ENCODE measurements around the gene BMS1. TPM values are rescaled to one million over a fixed set of nuclear protein-coding genes. Genes with fewer than 3 reads are reported as not detected.

Gene BMS1
- total and polyA plus RNA-seq, 2 of the 4 experiments (the other 2 are of a cell fraction): 7.5 to 22.9 TPM

DNA sequence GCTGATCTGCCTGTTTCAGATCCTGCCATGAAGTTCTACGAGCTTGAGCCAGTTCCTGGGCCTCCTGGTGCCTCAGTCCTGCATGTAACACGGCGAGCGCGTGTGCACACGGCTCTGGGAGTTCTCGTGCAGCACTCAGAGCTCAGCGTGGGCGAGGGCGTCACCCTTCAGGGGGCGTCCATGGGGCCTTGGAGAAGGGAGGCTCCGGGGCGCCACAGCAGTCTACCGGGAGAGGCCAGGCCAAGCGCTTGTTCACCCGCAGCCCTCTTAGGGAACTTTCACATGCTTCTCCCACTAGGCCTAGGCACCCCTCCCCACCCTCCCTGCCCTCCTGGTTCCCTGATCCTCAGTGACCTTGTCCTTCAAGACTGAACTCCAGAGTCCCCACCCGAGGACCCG is 83.1 kb downstream of the BMS1 start:
- Histone ChIP-seq H2AK5ac (ENCODE audit: low read depth, low read length) (no peak overlapping the region), H3K9ac (ENCODE audit: low read depth, low read length) (no peak overlapping the region), H4K5ac (ENCODE audit: low read depth, low read length) (no peak overlapping the region), H3K4me1 (ENCODE audit: control insufficient read depth, insufficient read depth, low read length) (no peaks in the 10 kb centered on the region), H4K20me1 (ENCODE audit: insufficient read depth, low read length) (no peaks in the 10 kb centered on the region), H4K91ac (ENCODE audit: insufficient read depth, low read depth, low read length) (no peak overlapping the region), H2AFZ (replicated peaks; ENCODE audit: low read length, poor library complexity) (no peak overlapping the region), H3K14ac (replicated peaks; ENCODE audit: low read depth, low read length) (no peak overlapping the region), H2BK120ac (ENCODE audit: low read depth, low read length) (no peak overlapping the region), H2BK5ac (ENCODE audit: low read depth, low read length, poor library complexity, severe bottlenecking) (no peak overlapping the region), H2BK20ac (ENCODE audit: low read depth, low read length) (no peak overlapping the region), H3K9me1 (ENCODE audit: insufficient read depth, low read length) (no peaks in the 10 kb centered on the region), H3K18ac (ENCODE audit: low read depth, low read length) (no peak overlapping the region), H3K27ac (ENCODE audit: insufficient read depth, low read length) (no peak overlapping the region), H3K4me2 (ENCODE audit: low read depth, low read length) (no peak overlapping the region), H3K23ac (ENCODE audit: low read depth, low read length) (no peak overlapping the region), H3K79me1 (ENCODE audit: low read depth in 1 of 2, low read length in 2 of 2) (no peaks in the 10 kb centered on the region), H2BK15ac (ENCODE audit: low read depth, low read length) (no peak overlapping the region), H4K8ac (ENCODE audit: low read depth in 2 of 2, low read length in 2 of 2) (no peak overlapping the region), H3K56ac (ENCODE audit: extremely low read depth, insufficient read depth, low read length) (no peak overlapping the region), H3K36me3 (ENCODE audit: control insufficient read depth, insufficient read depth, low read length) (no peaks in the 10 kb centered on the region), H3K4ac (ENCODE audit: low read depth, low read length) (no peak overlapping the region), H2AK9ac (replicated peaks; ENCODE audit: low read depth, low read length, poor library complexity) (no peak overlapping the region), H3K4me3 (ENCODE audit: insufficient read depth, low read depth, low read length) (no peak overlapping the region), H3K9me3 (ENCODE audit: control insufficient read depth, insufficient read depth, low read length) (no peaks in the 10 kb centered on the region), H3K27me3 (ENCODE audit: control insufficient read depth, insufficient read depth, low read length) (peaks cover 28% of the 10 kb centered on the region)
- CTCF ChIA-PET: interaction anchor here (0.6 to 1.2 kb wide), 2 partner anchors 235 to 336 kb away, joined by 3 read pairs; no protein-coding TSS in a partner anchor
- no TSS peak for BruUV-seq (replicated peaks)
- POLR2A ChIA-PET (ENCODE audit: unreplicated experiment): interaction anchor here (0.6 kb wide), 1 partner anchor 171 kb away, joined by 3 read pairs; no protein-coding TSS in a partner anchor
- 47% methylated on average over 11 of the region's 18 CpGs; no CpG with 5 or more reads in 1 of the 2 experiments for WGBS, 2 experiments (ENCODE audit: extremely low coverage in 2 of 2, insufficient read length in 1 of 2)
- in situ Hi-C loops (cut with MboI; ENCODE audit: low sequenced_read_pairs) (no loop called here), intact Hi-C loops (cut with micrococcal nuclease) (loop anchor here (1.0 to 10.0 kb wide), 6 partner anchors 214 to 691 kb away; no protein-coding TSS in a partner anchor), dilution Hi-C loops (cut with HindIII; ENCODE audit: low sequenced_read_pairs, unreplicated experiment) (no loop called here)
- DNase-seq (no peak), ATAC-seq (ENCODE audit: low read depth) (no peak)
- TF ChIP-seq CEBPB (IDR thresholded peaks at IDR 0.05; ENCODE audit: low read depth, low read length) (no peak), MAZ (IDR thresholded peaks at IDR 0.05; ENCODE audit: borderline replicate concordance, low read depth, low read length) (no peak), SMC3 (IDR thresholded peaks at IDR 0.05; ENCODE audit: low read depth, low read length) (no peak), RFX5 (IDR thresholded peaks at IDR 0.05; ENCODE audit: low read depth, low read length) (no peak), MXI1 (IDR thresholded peaks at IDR 0.05; ENCODE audit: borderline replicate concordance, low read depth, low read length) (no peak), RCOR1 (IDR thresholded peaks at IDR 0.05; ENCODE audit: insufficient replicate concordance, low read length) (no peak), MAFK (IDR thresholded peaks at IDR 0.05; ENCODE audit: low read depth, low read length) (no peak), BHLHE40 (IDR thresholded peaks at IDR 0.05; ENCODE audit: low read depth, low read length) (no peak), NFE2L2 (IDR thresholded peaks at IDR 0.05; ENCODE audit: low read depth, low read length) (no peak), POLR2A (IDR thresholded peaks at IDR 0.05; ENCODE audit: low read depth, low read length) (no peak), CHD1 (IDR thresholded peaks at IDR 0.05; ENCODE audit: low read depth, low read length) (no peak), RAD21 (IDR thresholded peaks at IDR 0.05; ENCODE audit: low read length) (no peak), FOS (IDR thresholded peaks at IDR 0.05; ENCODE audit: low read depth, low read length) (no peak)
- TF ChIP-seq, protein P1, sequence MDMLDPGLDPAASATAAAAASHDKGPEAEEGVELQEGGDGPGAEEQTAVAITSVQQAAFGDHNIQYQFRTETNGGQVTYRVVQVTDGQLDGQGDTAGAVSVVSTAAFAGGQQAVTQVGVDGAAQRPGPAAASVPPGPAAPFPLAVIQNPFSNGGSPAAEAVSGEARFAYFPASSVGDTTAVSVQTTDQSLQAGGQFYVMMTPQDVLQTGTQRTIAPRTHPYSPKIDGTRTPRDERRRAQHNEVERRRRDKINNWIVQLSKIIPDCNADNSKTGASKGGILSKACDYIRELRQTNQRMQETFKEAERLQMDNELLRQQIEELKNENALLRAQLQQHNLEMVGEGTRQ (IDR thresholded peaks at IDR 0.05; ENCODE audit: low read depth, low read length): no peak
- TF ChIP-seq, protein P2, sequence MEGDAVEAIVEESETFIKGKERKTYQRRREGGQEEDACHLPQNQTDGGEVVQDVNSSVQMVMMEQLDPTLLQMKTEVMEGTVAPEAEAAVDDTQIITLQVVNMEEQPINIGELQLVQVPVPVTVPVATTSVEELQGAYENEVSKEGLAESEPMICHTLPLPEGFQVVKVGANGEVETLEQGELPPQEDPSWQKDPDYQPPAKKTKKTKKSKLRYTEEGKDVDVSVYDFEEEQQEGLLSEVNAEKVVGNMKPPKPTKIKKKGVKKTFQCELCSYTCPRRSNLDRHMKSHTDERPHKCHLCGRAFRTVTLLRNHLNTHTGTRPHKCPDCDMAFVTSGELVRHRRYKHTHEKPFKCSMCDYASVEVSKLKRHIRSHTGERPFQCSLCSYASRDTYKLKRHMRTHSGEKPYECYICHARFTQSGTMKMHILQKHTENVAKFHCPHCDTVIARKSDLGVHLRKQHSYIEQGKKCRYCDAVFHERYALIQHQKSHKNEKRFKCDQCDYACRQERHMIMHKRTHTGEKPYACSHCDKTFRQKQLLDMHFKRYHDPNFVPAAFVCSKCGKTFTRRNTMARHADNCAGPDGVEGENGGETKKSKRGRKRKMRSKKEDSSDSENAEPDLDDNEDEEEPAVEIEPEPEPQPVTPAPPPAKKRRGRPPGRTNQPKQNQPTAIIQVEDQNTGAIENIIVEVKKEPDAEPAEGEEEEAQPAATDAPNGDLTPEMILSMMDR (conservative IDR thresholded peaks at IDR 0.05; ENCODE audit: low read depth, low read length): no peak
- TF ChIP-seq, protein P3, sequence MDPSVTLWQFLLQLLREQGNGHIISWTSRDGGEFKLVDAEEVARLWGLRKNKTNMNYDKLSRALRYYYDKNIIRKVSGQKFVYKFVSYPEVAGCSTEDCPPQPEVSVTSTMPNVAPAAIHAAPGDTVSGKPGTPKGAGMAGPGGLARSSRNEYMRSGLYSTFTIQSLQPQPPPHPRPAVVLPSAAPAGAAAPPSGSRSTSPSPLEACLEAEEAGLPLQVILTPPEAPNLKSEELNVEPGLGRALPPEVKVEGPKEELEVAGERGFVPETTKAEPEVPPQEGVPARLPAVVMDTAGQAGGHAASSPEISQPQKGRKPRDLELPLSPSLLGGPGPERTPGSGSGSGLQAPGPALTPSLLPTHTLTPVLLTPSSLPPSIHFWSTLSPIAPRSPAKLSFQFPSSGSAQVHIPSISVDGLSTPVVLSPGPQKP (IDR thresholded peaks at IDR 0.05; ENCODE audit: borderline replicate concordance, low read depth, low read length): no peak

Measured in IMR-90 (cell line).